KOPT-K1 (cell line): ENCODE results near the gene PTPRT.

ENCODE experiments used
- H3K27ac ChIP-seq: fragments of 200-600 bp; sonication (generic); 2 replicates; pipeline ENCODE4 v1.5.1; 2016; ENCODE audit warnings: antibody characterized with exemption, mild to moderate bottlenecking, low read depth, low read length; ENCODE audit not compliant: poor library complexity, severe bottlenecking
- H3K36me3 ChIP-seq: fragments of 200-600 bp; sonication (generic); 2 replicates; pipeline ENCODE4 v1.5.1; 2017; ENCODE audit warnings: antibody characterized with exemption, mild to moderate bottlenecking, low read length, moderate library complexity; ENCODE audit not compliant: insufficient read depth
- H3K9me3 ChIP-seq: fragments of 200-600 bp; sonication (generic); 2 replicates; pipeline ENCODE4 v1.5.1; 2017; ENCODE audit warnings: antibody characterized with exemption, low read length, mild to moderate bottlenecking; ENCODE audit not compliant: insufficient read depth, poor library complexity, severe bottlenecking

PTPRT gene

DNA sequence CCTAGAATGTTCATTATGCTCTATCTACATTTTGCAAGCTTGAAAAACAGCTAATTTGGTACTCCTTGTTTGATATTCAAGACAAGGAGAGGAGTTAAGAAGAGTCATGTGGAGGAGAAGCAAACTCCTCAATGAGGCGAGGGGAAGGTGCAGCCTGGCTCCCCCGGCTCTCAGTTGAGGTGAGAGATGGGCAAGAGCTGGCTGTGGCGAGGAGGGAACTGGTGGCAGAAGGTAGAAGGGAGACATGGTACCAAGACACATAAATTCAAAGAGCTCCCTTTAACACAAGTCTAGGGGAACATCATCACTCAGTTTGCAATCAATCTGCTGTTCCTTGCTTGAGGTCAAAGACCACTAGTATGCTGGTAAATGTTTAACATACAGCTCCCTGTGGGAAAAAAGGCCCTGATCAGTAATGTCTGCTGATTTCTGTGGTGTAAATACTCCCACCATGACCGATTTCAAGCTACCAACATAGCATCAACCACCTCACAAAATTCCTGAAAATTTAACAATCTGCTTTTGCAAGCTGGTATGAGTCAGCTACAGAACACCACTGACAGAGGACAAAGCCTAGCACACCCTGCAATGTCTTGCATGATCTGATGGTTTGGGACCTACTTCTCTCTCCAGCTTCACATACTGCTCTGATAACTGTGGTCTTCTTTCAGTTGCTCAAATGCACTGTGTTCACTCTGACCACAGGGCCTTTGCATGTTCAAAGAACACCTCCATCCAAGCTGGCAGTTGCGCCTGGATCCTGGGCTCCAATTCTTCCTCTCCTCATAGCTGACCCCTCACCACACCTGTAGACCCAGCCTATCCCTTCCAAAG is 1055.2 kb downstream of the PTPRT start:
- H3K9me3 ChIP-seq = no peaks in the 10 kb centered on the region
- no peaks in the 10 kb centered on the region for H3K36me3 ChIP-seq
- H3K27ac ChIP-seq = no peak overlapping the region

DNA sequence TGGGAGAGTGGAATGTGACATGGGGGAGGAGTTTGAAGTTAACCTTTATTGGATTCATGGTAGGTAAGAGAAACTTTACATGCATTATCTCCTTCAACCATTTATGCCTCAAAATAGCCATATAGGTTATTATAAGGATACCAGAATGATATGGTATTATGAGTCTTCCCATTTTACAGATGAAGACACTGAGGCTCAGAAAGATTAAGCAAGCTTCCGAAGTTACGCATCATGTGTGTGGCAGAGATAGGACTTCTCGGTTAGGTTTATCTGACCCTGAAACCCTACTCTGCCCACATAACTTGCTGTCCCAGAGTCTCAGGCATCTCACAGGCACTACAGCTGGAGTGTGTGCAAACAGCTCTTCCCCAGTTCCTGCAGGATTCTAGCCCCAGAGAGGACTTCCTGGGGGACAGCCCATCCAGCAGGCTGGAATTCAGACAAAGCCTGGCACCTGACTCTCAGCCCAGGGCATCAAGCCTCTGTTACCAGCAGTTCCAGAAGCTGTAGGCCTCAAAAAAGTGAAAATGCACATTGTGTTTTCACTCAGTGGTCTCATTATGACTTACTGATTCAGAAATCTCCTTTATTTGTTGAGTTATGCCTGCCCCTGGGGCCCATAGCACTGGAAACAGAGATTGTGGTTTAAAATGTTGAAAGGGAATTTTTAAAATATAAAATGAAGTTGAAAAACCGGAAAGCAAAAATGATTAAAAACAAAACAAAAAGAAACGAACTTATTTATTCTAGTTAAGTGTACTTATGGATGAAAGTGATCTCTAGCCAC is 1058.7 kb downstream of the PTPRT start:
- H3K36me3 ChIP-seq = no peaks in the 10 kb centered on the region
- no peak overlapping the region for H3K27ac ChIP-seq
- no peaks in the 10 kb centered on the region for H3K9me3 ChIP-seq

DNA sequence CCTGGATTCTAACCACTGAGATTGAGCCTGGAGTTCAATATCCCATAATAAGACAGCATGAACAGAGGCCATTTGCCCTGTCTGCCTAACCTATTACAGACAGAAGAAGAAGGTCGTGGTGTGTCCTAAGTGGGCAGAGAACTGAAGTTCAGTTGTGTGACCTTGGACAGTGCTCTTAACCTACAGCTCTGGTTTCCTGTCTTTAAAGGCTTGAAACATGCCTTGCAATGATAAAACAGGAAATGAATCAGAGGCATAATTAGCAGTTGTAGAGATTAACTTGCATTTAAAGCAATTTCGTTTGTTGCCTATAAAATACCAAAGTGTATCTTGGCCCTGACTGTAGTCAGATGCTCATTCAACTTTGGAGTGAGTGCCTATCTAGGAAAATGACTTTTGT is 1064.3 kb downstream of the PTPRT start:
- Histone ChIP-seq H3K9me3 (no peaks in the 10 kb centered on the region), H3K27ac (no peak overlapping the region), H3K36me3 (no peaks in the 10 kb centered on the region)

DNA sequence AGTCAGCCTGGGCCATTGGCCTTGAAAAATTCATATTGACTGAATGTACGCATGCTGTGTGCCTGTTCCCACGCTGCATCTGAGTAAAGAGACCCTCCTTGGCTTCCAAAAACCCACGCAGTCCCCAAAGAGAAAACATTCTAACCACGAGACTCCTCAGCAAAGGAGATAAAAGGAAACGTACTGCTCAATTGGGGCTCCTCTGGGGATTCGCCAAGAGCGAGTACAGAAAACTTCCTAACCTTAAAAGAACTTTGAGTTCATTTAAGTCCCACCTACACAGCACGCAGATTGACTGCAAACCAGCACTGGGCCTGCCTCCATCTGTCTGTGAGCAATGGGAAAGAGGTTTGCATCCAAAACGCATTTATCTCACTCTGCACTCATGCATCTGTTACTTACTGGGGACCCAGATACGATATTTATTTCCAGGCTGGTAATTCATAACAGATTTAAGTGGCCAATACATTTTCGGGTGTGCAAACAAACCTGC is 1065.7 kb downstream of the PTPRT start:
- no peaks in the 10 kb centered on the region for H3K36me3 ChIP-seq
- H3K27ac ChIP-seq = no peak overlapping the region
- H3K9me3 ChIP-seq = no peaks in the 10 kb centered on the region

DNA sequence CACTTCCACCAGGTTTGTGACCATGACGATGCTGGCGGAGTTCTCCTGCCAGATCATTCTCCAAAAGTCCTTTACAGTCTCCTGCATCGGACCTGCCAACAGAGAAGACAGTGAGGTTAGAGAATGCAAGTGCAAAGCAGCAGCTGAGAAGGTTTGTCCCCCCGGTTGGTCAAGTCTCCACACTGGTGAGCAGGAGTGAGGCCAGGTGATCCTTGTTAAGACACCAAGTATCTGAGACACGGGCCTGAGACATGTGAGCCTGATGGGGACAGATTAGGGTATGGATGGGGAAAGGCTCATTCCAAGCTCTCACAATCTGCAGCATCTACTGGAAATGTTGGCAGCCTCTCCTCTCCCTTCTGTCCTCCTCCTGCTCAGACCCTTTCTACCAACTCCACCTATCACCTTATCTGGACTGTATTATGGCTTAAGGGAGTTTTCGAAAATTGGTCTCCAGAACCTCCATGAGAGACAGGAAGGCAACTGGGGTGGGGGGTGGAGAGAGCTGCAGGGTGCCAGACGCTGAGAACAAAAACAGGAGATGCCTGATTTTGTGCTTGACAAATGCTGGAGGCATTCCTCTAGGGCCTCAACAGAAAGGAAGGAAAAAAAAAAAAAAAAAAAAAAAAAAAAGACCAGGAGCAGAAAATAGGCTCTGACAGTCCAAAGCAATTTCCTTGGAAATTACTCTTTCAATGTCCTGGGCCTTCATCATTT is 1071.1 kb downstream of the PTPRT start:
- no peak overlapping the region for H3K27ac ChIP-seq
- no peaks in the 10 kb centered on the region for H3K9me3 ChIP-seq
- H3K36me3 ChIP-seq = no peaks in the 10 kb centered on the region

DNA sequence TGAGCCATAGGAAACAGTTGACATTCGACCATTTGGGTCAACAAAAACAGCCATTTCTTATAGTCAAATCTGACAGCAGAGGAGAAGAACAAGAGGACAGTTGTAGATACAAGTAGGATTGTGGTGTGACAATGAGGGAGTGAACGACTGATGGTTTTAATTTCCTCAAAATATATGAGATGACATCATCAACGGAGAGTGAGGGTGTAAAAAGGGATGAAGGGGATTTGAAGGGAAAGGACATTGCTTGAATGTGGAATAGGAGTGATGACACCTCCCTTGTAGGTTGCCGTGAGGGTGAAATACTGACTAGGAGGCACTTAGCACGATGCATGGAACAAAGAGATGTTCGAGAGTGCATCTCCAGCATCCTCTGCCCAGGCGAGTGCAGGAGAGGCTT is 1071.7 kb downstream of the PTPRT start:
- no peaks in the 10 kb centered on the region for H3K9me3 ChIP-seq
- no peak overlapping the region for H3K27ac ChIP-seq
- H3K36me3 ChIP-seq = no peaks in the 10 kb centered on the region

DNA sequence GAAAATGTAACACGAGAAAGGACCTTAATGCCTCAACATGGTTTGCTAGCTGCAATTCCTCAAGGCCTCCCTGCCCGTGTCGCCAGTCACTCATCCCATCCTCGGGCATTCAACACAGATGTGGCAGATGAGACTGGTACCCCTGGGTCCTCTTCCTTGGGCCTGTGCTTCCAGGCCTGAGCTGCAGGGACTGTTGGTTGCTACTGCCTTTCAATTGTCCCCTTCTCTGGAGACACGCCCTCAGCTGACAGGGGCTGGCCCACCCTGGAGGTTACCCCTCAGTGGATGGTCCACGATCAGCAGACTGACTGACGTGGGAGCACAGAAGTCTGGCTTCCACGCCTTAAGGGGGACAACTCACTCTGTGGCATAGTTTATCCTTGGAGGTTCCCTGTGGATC is 1076.5 kb downstream of the PTPRT start:
- Histone ChIP-seq H3K27ac (no peak overlapping the region), H3K36me3 (no peaks in the 10 kb centered on the region), H3K9me3 (no peaks in the 10 kb centered on the region)

DNA sequence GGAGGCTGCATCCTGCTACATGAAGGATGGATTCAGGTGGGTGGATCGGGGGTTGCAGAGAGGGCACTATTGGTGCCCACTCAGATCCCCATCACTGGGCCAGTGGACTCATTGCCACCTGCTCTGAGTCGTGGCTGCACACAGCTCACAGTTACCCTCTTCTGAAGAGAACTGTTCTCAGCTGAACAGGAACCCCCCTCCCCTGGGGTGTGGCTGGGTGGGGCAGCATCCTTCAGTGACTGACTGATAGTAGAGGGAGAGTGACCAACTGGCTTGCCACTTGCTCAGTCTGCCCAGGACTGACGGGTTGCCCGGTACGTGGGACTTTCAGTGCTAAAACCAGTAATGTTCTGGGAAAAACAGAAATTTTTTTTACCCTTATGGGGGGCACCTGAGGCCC is 1077.5 kb downstream of the PTPRT start:
- Histone ChIP-seq H3K27ac (no peak overlapping the region), H3K9me3 (no peaks in the 10 kb centered on the region), H3K36me3 (no peaks in the 10 kb centered on the region)

DNA sequence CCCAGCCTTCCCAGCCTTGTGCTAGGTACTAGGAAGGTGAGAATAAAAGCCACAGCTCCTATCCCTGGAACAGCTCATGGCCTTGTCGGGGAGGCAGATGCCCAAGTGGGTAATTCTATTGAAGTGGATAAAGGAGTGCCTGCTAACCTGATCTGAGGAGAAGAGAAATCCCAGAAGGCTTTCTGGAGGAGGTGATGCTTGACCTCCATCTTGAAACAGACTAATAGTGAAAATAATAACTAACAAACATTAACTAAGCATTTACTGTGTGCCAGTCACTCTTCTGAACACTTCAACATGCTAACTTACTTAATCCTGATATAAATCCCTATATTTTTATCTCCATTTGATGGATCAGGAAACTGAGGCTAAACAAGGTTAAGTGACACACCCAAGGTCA is 1078.4 kb downstream of the PTPRT start:
- Histone ChIP-seq H3K27ac (no peak overlapping the region), H3K36me3 (no peaks in the 10 kb centered on the region), H3K9me3 (no peaks in the 10 kb centered on the region)

DNA sequence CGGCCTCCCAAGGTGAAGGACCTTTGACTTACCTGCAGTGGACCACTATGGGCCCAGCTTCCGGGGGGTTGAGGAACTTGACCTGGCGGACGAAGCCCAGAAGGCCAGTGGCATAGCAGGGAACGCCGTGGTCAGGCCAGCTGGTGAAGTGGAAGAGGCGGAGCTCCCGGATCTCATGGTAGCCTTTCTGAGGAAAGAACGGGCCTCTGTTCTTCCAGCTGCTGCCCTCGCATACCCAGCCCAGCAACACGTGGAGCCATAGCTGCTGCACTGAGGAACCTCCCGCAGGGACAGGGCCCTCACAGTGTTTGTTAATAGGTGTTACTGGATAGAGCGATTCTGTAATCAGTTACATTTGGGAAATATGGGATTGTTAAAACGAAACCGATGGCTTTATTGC is 1079.4 kb downstream of the PTPRT start:
- no peaks in the 10 kb centered on the region for H3K9me3 ChIP-seq
- no peaks in the 10 kb centered on the region for H3K36me3 ChIP-seq
- no peak overlapping the region for H3K27ac ChIP-seq

DNA sequence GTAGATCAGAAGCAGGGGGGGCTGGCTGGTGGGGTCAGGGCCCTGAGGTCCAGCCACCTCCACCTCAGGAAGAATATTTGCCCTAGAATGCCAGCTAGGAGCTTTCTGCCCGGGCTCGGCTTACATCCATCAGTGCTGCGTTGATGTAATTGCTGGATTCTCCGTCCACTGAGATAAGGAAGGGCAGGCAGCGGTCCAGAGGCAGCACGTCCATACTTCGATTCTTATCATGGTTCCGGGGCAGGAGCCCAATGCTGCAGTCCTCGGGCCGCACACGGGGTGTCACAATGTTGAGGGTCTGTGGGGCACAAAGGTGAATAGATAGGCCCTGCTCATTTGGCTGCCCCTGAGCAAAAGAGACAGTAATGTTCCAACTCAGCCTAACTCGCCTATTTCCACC is 1087.7 kb downstream of the PTPRT start:
- Histone ChIP-seq H3K36me3 (no peaks in the 10 kb centered on the region), H3K27ac (no peak overlapping the region), H3K9me3 (no peaks in the 10 kb centered on the region)

DNA sequence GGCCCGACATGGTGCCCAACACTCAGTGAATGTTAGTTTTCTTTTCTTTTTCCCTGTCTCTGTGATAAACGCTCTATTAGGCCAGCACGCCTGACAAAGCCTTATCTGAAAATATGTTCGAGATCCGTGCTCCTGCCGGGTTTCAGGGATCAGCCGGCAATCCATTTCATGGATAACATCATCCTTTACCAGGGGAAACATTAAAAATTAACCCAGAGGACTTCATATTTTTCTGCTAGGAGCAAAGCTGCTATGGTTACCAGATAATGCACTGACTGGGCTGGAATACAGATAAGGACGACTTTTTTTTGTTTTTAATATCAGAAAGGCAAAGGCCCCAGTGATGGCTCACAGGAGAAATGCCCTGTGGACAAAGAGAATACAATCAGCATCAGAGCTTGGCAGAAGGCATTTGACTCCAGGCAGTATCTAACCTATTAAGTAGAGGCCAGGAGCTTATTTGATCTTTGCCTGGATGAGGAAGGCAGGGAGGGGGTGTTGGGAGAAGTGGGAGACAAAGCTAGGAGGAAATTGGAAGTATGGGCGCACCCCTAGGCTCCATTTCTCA is 1089.5 kb downstream of the PTPRT start:
- no peak overlapping the region for H3K27ac ChIP-seq
- H3K36me3 ChIP-seq = no peaks in the 10 kb centered on the region
- H3K9me3 ChIP-seq = no peaks in the 10 kb centered on the region

DNA sequence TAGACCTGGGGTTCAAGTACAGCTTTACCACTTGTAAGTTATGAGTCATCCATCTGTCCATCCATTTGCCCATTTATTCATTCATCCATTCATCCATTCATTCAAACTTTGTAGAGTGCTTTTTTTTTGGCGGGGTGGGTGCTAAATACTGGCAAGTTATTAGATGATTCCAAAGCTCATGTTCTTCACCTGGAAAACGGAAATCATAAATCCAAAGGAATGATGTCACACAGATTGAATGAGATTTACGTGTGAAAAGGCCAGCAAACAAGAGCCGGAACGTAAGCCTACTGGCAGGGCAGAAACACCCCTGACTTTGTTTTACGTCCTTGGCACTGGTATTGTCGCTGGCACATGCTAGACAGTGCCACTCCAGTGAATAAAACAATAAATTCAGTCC is 1090.6 kb downstream of the PTPRT start:
- H3K27ac ChIP-seq = no peak overlapping the region
- no peaks in the 10 kb centered on the region for H3K9me3 ChIP-seq

DNA sequence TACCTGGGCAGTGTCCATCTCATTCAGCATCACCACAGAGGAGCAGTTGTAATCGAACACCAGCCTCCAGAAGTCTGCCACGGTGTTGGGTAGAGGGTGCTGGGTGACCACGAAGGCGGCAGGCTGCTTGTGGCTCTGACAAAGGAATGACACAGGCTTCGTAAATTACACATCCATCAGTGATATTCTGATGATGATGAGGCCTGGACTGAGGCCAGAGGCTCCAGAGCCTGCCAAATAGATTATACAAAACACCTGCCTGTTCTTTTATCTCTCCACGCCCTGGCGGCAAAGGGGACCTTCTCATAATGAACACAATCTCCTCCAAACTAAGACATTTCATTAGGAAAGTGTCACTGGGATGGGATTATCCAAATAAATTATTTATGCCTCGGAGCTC is 1091.3 kb downstream of the PTPRT start:
- no peak overlapping the region for H3K27ac ChIP-seq
- H3K9me3 ChIP-seq = no peaks in the 10 kb centered on the region
- H3K36me3 ChIP-seq = no peaks in the 10 kb centered on the region

More for the DNA sequence above, 1090.6 kb downstream of the PTPRT start:
- H3K36me3 ChIP-seq = no peaks in the 10 kb centered on the region

DNA sequence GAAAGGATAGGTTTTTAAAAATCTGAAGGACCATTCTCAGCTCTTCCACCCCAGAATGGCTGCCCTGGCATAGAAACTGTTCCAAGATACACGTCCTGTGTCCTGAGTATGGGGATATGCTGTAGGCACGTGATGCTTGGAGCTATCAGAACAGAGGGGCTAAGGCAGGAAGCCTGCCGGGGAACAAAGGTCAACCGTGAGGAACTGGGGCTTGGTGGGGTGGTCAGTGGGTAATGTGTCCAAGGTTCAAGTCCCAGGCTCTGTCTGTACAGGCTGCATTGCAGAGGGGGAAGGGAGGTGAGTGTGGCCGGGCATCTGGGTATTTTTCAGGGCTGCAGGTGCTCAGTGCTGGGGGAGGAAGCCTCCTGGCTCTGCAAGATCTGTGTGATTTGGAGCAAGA is 1092.0 kb downstream of the PTPRT start:
- Histone ChIP-seq H3K36me3 (no peaks in the 10 kb centered on the region), H3K9me3 (no peaks in the 10 kb centered on the region), H3K27ac (no peak overlapping the region)
